Measurements from ENCODE around the gene SCLT1. TPM values are rescaled to one million over a fixed set of nuclear protein-coding genes. Genes with fewer than 3 reads are reported as not detected.
"Not testable (repeated sequence)": the region's sequence is repeated elsewhere in the genome, so short reads cannot be mapped to it uniquely, and the experiment has no call there.

Gene SCLT1
- total RNA-seq, 2 donors from 2014 or later: 11.0 to 13.6 TPM

- no peak for ATAC-seq
- intact Hi-C loops (cut with DNase I, micrococcal nuclease): no loop called here
Observed at GRCh38 chr4:129085472-129085871, 7.9 kb downstream of the SCLT1 start.

GRCh38 chr4:129082302-129082701 lies 11.0 kb downstream of the SCLT1 start:
- no peak for DNase-seq
- ATAC-seq: no peak
- intact Hi-C loops (cut with DNase I, micrococcal nuclease): no loop called here

More at GRCh38 chr4:129085472-129085871, 7.9 kb downstream of the SCLT1 start:
- DNase-seq: no peak

- intact Hi-C loops (cut with DNase I, micrococcal nuclease): no loop called here
- ATAC-seq (no peak), DNase-seq (no peak)
Observed at GRCh38 chr4:129080129-129080528, 13.2 kb downstream of the SCLT1 start.

GRCh38 chr4:129077326-129077725 lies 16.0 kb downstream of the SCLT1 start:
- DNase-seq: no peak
- no peak for ATAC-seq
- intact Hi-C loops (cut with DNase I, micrococcal nuclease): no loop called here

GRCh38 chr4:129069537-129069936 lies 23.8 kb downstream of the SCLT1 start:
- intact Hi-C loops (cut with DNase I, micrococcal nuclease); ATAC-seq; DNase-seq: not testable (repeated sequence)

- ATAC-seq: no peak
- DNase-seq: no peak
- intact Hi-C loops (cut with DNase I, micrococcal nuclease): no loop called here
Observed at GRCh38 chr4:129064717-129065116, 28.6 kb downstream of the SCLT1 start.

GRCh38 chr4:129063640-129064039 lies 29.7 kb downstream of the SCLT1 start:
- intact Hi-C loops (cut with DNase I, micrococcal nuclease): no loop called here
- no peak for DNase-seq
- no peak for ATAC-seq

- DNase-seq: no peak
- intact Hi-C loops (cut with DNase I, micrococcal nuclease): no loop called here
Observed at GRCh38 chr4:129062580-129062979, 30.8 kb downstream of the SCLT1 start.

GRCh38 chr4:129059028-129059427 lies 34.3 kb downstream of the SCLT1 start:
- DNase-seq: no peak
- intact Hi-C loops (cut with DNase I, micrococcal nuclease): no loop called here
- ATAC-seq: no peak

More at GRCh38 chr4:129062580-129062979, 30.8 kb downstream of the SCLT1 start:
- no peak for ATAC-seq

- intact Hi-C loops (cut with DNase I, micrococcal nuclease): no loop called here
- DNase-seq: no peak
- ATAC-seq: no peak
Observed at GRCh38 chr4:129046055-129046959, 47.0 kb downstream of the SCLT1 start.

- intact Hi-C loops (cut with DNase I, micrococcal nuclease): no loop called here
- ATAC-seq (no peak), DNase-seq (no peak)
Observed at GRCh38 chr4:129043523-129043922, 49.8 kb downstream of the SCLT1 start.

GRCh38 chr4:129040471-129040870 lies 52.9 kb downstream of the SCLT1 start:
- no peak for ATAC-seq
- intact Hi-C loops (cut with DNase I, micrococcal nuclease): no loop called here
- no peak for DNase-seq

GRCh38 chr4:129037093-129037492 lies 56.2 kb downstream of the SCLT1 start:
- intact Hi-C loops (cut with DNase I, micrococcal nuclease): no loop called here
- ATAC-seq (no peak), DNase-seq (no peak)

- intact Hi-C loops (cut with DNase I, micrococcal nuclease): no loop called here
- DNase-seq (no peak), ATAC-seq (no peak)
Observed at GRCh38 chr4:129014566-129015509, 78.5 kb downstream of the SCLT1 start.

- DNase-seq: no peak
- intact Hi-C loops (cut with DNase I, micrococcal nuclease): no loop called here
- ATAC-seq: no peak
Observed at GRCh38 chr4:129008096-129008495, 85.2 kb downstream of the SCLT1 start.

GRCh38 chr4:128986908-128987307 lies 106.4 kb downstream of the SCLT1 start:
- DNase-seq: no peak
- no peak for ATAC-seq
- intact Hi-C loops (cut with DNase I, micrococcal nuclease): no loop called here

- DNase-seq (no peak), ATAC-seq (no peak)
- intact Hi-C loops (cut with DNase I, micrococcal nuclease): no loop called here
Observed at GRCh38 chr4:128986019-128986418, 107.3 kb downstream of the SCLT1 start.

- intact Hi-C loops (cut with DNase I, micrococcal nuclease): no loop called here
- no peak for DNase-seq
- no peak for ATAC-seq
Observed at GRCh38 chr4:128983771-128984485, 109.4 kb downstream of the SCLT1 start.

- intact Hi-C loops (cut with DNase I, micrococcal nuclease): no loop called here
- no peak for DNase-seq
- no peak for ATAC-seq
Observed at GRCh38 chr4:128981377-128981776, 112.0 kb downstream of the SCLT1 start.

Measured in left colon (tissue), 2 donors.